GM21526 (cell line): Measurements from ENCODE around the gene BCOR.

Experiments
- ATAC-seq: cut with Tn5 transposase; IDR thresholded peaks from one replicate; pipeline ENCODE4 v1.9.1; 2021; ENCODE audit warnings: moderate library complexity; ENCODE audit not compliant: unreplicated experiment, low FRiP score

BCOR gene

DNA sequence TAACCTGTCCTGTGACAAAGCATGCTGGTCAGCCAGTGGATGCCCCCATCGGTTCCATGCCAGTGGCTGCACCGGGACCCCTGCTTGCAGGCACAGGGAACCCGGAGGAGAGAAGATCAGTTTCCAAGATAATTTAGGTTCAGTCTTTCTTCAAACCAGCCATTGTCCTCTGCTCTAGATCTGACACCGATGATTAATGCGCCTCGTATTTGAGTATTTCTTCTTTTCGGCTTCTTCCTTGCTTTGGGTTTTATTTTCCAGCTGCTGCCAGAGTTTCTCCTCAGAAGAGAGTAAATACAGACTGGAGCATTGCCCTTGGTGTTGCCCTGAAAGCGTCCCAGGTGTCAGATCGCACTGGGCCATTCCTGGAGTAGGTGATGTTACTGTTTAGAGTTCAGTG, 19.2 kb upstream of the BCOR start:
- ATAC-seq: no peak

DNA sequence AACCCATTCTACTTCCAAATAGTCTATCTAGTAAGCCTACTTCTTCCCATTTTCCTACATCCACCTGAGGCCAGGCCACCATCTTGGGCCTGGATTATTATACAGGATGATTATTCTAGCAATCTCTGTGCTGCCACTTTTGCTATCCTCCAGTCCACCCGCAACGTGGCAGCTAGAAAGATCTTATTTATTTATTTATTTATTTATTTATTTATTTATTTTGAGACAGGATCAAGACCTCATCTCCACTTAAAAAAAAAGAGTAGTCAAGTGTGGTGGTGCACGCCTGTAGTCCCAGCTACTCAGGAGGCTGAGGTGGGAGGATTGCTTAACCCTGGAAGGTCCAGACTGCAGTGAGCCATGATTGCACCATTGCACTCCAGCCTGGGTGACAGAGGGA, 15.2 kb upstream of the BCOR start:
- no peak for ATAC-seq

DNA sequence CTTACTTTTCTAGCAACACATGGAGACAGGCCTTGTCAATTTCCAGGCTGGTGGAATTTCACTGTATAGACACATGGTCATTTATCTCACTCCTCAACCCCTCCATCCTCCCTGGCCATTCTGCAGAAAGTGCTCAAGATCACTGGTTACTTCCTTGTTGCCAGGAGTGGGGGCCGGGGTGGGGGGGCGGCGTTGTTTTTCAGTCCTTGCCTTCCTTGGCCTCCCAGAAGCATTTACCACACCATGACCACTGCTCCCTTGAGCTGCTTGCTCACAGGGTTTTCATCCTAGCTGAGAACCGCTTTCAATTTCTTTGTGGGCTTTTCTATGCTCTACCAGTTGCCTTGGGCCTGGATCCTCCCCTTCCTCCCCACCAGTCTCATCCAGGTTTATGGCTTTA, 14.1 kb upstream of the BCOR start:
- ATAC-seq: no peak

DNA sequence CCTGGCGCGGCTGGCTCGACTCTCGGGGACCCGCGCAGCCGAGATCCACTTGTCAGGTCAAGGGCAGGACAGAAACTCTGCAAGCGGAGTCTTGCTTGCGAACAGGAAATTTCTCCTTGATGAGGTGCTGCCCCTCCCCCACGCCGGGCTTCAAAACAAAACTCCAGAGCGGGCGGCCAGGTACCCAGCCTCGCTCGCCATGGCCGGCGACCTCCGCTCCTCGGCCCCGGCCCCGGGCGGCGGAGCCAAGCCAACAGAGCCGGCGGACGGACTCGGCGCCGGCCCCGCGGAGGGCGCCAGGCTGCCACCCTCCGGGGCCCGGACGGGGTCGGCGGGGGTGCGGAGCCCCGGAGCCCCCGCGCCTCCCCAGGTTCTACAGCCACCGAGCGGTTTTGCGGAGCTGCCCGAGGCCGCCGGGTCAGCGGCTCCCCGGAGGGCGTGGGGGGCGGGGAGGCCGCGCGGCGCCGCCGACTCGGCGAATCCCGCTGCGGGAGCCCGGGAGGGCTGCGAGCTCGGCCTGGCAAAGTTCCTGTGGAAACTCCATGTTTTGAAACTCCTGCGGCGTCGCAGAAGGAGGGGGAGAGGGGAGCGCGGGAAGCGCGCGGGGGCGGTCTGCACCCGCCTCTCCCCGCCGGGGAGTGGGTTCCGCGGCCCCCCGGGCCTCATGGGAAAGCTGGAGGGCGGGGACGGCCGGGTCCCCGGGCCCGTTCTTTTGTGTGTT, 11.7 kb upstream of the BCOR start:
- no peak for ATAC-seq

DNA sequence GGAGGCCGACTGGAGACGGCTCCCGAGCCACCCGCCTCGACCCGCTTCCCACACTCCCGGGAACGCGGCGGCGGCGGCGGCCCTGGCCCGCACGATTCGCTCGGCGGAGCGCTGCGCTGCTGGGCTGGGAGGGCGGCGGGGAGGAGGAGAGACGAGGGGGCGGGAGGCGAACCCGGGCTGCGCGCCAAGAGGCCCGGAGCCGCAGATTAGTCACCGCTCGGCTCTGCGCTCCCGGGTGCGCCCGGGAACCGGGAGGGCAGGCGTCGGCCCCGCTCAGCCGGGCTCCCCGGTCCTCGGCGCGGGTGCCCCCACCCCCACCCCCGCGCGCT, 11.2 kb upstream of the BCOR start:
- no peak for ATAC-seq

DNA sequence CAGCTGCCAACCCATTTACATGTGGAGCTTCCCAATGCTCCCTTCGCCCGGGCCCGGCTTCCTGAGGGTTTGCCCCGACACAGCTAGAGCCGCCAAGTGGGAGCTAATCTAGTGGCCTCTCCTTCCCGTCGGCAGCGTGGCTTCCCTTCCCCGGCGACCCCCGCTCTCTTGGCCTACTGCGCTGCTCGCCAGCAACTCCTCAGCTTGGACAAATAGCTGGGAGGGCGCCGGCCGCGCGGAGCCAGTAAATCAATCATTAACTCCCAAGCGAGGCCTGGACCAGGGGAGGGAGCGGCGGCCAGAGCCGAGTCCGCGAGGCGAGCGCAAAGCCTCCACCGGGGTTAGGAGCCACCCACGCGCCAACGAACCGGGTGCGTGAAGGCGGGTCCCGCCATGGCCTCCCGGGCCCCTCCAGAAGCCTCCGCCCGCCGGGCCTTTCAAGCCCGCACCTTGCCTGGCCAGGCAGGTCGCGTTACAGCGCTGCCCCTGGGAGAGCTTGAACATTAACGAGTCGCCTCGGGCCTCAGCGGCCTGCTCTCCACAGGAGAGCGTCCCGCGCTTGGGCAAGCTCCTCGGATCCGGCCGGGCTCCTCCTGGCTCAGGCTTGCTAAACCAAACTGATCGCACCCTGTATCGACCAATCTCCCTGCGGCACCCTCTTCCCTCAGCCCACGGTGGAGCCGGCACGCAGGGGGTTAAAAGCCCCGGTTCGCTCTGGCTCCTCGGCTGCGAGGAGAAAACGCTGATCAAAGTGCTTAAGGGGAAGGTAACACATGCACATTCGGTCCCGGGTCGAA, 10.6 kb upstream of the BCOR start:
- no peak for ATAC-seq

DNA sequence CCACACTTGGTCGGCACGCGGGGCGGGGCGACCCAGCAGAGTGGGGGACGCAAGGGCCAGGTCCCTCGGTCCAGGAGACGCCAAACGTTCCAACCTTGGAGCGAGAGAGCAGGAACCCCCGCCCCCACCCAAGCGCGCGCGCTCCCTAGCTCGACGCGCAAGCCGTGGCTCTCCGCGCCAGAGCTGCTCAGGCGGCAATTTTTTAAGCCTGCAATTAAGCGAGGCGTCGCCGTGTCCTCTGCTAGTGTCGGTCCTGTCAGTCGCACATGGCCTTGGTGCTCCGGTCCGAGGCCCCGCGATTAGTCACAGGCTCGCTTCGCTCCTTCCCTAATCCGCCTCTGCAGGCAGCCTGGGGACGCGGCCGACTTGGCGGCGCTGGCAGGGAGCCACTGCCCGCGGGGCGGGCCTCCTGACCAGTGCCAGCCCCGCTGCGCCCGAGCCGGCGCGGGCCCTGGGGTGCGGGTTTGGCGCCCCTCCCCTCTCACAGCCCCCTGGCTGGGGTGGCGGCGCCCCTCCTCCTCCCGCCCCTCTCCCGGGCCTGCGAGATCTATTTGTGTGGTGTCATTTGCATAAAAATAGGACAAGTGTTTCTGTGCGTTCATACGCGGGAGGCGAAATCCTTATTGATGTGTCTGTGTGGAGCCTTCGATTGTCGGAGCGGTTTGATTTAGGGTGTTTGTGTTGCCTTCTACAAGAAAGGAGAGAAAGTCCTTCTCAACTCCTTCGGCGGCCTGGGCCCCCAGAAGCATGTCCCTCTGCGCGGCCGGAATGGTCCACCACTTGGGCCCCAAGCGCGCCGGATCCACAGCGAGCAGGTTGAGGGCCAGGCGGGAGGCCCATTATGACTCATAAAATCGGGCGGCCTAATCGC, 9.8 kb upstream of the BCOR start:
- ATAC-seq: no peak

DNA sequence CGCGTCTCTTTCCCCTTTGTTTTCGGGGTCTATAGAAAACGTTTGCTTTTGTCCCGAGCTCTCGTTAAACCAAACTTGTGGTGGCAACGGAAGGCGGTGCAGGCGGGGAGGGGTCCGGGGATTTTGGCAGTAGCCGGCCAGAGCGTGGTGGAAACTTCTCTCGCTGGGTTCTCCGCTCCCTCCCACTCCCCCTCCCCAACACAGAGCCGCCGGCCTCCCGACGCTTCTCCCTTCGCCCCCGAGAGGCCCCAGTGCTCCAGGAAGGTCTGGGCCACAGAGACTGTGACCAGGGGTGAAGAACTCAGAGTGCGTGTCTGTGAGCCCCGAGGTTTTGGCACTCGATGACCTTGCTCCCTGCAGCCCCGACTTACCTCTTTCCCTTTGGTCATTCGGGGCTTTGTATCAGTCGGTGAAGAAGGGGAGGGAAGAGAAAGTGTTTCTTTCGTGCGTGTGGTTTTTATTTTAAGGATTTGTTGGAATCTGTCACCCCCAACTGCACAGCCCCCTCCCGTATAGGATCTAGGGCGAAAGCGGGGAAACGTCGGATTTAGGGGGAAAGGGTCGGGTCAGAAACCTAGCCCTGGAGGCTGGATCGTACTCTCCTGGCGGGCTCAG, 9.0 kb upstream of the BCOR start:
- ATAC-seq: no peak

DNA sequence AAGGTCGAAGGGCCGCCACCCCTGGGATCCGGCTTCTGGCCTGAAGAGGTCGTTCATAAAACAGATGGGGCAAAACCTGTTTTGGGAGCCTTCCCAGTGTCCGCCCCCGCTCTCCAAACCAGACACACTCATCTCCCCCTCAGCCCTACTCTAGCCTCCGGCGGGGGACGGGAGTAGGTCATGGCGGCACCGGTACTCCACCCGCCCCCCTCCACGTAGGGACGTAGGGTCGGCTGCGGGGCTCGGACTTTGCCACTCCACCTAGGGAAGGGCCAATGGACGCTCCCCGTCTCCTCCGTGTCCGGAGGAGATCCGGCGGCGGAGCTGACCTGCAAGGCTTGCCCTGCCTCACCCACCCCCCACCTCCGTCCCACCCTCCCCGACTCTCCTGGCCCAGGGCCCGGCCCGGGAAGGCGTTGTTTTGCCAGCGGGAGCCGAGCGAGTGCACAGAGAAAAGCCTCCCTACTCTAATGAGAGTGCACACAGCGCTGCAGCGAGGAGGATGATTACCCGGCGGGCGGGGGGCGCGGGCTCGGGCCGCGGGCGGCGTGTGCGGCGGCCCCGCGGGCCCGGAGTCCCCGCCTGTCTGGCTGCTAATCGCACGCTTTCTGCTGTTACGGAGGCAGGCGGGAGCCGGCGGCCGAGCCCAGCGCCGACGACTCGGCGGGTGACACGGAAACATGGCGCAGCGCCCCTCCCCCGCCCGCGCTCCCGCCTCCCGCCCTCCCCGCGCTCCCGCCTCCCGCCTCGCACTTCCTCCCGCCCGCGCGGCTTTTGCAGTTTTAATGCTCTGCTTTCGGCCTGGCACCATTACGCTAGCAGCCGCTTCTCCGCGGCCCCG, 8.3 kb upstream of the BCOR start:
- ATAC-seq: no peak

DNA sequence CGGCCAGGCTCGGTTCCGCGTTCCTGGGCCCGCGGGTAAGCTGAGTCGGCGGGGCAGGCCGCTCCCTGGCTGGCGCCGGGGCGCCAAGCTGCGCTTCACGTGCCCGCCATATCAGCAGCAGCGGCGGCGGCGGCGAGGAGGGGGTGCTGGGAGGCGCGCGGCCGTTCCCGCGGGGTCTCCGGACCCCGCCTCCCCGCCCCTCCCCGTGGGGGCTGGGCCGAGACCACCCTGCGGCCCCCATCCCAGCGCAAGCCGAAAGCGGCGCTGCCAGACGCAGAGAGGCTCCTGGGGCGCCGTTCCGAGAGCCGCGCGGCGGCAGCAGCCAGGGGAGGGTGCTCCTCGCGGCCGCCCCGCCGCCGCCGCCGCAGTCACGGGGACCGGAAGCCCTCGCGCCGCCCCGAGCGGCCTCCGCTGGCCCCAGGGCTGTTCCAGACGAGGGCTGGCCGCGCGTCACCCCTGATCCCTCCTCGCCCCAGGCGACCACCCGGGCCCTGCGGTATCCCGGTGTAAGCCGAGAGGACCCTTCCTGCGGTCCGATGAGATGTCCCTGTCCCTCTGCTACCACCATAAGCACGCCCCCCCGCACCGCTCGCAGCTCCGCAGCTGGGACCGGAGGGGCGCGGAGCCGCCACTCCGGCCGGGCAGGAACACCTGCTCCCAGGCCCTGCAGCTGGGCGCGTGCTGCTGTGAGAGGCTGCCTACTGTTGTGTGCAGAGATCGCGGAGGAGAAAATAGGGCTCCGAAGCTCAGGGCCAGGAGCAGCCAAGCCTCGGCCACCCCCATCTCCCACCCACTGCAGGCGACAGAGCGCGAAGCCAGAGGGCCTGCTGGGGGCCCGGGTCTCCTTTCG, 7.5 kb upstream of the BCOR start:
- ATAC-seq: no peak

DNA sequence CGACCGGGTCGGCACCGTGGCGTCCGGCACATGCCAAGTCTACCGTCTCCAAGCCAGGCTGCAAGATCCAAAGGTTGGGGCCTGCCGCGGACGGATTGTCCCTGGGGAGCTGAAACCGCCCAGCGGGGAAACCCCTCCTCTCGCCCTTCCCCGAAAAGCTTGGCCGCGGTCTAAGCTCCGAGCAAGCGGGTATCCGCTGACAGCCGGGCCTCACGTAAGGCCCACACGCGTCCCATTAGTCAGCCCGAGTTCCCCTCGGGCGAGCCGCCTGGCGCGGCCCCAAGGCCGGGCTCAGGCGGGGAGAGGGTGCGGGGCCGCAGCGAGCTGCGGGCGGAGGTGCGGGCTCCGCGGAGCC, 6.8 kb upstream of the BCOR start:
- ATAC-seq: no peak

DNA sequence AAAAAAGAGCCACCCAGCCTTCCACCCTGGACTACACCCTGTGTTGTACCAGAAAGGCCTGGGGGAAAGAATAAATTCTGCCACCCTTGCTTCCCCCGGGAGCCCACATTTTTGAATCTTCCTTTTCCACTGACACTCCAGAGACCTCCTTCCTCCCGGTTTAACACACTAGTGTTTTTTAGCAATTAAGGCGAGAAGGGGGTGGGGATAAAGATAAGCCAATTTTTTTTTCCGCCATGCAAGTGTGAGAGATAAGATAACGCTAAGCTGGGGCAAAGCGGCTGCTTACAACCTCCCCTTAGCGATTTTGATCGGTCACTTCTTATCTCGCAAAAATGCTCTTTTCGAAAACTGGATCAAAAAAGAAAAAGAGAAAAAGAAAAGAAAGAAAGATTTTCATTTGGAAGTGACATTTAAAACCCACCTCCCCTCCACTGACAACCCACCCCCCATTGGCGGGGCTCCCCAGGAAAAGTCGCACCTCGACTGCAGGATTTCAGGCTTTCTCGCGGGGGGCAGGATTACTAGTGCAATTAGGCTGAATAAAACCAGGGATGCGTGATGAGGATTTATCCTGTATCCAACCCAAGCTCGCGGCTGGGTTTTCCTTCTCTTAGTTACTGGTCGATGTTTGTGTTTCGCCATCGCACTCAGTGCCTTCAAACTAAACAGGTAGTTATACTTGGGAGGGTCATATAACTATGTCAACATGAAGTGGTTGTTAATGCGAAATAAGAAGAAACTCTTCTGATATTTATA, 6.0 kb upstream of the BCOR start:
- no peak for ATAC-seq

DNA sequence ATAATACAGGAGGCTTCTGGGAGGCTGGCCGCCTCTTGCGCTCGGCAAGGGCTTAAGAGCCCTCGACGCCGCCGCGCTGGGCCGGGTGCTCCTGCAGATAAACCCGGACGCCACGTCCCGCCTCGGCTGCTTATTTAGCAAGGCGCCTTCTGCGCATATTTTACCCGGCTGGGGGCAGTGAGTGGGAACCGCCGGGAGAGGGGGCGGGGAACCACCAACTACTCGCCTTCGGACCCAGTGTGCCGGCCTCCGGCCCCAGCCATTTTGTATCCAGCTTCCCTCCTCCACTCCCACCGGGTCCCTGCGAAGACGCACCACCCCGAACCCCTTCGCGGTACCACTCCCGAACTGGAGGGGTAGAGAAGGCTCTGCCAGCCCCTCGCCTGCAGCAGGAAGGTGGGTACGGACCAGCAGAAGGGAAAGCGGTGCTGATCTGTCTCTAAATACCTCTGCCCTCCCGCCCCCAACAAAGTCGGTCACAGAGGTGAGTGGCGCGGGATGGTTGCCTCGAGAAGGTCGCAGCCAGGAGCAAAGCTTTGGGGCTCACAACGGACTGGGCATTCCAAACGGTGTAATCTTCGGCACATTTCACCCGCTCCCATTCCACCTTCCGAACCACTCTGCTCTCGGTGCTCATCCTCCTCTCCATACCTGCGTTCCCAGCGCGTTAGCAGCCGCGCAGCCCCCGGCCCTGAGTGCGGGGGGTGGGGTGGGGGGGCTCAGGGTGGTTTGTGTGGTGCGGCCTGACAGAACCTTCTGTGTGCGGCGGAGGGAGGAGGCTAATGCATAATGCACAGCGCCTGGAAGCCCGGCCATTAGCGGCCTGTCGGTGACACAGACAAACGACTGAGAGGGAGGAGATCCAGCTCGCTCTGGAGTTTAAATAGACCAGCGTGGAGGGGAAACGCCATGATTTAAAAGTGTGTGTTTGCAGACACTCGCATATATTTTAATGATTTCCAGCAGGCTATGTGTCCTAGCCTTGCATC, 4.9 kb upstream of the BCOR start:
- ATAC-seq: no peak

DNA sequence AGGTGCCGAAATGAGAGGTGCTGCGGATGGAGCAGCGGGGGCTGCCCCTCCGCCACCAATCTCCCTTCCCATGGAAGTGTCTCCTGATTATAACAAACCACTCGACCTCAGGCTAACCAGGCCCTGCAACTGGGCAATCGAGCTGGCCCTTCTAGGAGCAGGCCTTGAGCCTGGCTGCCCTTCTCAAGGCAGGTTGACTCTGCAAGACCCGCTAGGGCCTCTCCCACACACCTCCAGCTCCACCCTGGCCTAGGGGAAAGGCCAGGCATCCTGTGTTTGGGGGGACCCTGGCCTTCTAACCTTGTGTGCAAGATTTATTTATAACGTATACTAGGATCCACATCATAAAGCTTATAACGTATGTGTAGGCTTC, 3.7 kb upstream of the BCOR start:
- ATAC-seq: no peak

DNA sequence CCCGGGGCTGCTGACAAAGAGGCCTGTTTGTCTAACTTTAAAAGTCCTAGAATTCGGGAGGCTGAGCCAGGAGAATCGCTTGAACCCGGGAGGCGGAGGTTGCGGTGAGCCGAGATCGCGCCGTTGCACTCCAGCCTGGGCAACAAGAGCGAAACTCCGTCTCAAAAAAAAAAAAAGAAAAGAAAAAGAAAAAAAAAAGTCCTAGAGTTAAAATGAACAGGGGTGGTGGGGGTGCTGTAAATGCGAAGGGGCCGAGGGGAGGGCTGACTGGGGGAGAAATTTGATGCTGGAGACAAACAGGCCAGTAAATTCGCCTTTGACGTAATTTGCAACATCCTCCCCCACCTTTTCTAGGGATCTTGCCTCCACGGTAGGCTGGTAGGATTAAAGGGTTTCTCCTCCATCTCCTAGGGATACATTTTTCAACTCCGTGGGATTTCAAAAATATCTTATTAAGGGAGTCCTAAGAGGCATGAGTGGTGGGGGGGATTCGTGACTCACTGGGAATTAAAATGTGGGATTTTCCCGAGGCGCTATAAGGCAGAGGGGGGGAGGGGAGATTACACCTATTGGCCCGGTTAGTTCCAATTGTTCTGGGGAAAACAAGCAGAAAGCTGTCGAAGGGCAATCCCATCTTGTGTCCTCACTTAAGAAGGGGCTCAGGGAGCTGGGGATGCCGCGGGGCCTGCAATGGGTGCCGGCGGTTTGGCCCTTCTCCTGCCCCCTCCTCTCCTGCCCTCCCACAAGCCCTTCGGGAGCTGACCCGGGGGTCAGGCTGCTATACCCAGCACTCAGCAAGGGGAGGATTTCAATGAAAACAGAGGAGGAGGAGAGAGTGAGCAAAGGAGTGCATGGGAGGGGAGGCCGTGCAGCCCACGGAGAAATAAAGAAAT, 3.0 kb upstream of the BCOR start:
- no peak for ATAC-seq

DNA sequence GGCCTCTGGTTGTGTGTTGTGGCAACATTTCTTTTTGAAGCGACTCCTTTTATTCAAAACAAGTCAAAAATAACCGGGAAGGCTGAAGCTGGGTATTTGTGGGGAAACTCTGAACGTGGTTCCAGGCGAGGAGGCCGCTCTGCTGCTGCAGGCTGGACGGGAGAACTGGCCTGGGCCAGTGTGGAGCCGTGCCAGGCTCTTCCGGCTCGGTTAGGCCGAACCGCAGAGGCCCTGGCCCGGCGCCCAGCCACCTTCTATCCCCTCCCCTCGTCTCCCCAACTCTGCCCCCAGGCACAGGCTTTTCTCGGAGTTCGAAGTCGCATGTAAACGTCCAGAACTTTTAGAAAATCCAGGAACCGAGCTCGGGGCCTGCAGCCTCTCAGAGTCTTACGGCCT, 2.4 kb upstream of the BCOR start:
- no peak for ATAC-seq
